Amniotic epithelial cell (primary cell): Measurements from ENCODE around the gene EEF1A2.

Experiments
- DNase-seq: peaks from one replicate; pipeline ENCODE4 v3.0.0-alpha.2; 2010; ENCODE audit warnings: low read depth

EEF1A2 gene

DNA sequence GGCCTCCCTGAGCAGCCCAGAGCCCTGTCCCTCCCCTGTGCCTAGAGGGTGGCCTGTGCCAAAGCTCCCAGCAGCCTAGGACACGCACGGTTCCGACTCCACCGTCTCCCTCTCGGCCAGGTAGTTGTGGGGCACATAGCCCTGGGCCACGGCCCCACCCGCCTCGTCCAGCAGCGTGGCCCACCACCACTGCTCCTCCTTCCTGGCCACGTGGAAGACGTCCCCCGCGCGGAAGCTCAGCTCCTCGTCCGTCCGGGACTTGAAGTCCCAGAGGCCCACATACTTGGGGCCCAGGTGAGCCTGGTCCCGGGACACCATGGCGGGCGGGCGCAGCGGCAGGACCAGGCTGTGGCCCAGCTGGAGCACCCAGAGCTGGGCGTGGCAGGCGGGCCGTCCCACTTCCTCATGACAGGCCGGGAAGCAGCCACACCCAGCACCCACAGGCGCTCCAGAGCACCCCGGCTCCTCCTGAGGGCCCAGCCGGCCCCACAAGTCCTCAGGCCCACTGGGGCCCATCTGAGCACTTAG is 38.2 kb upstream of the EEF1A2 start, which contains the start of gene PTK6:
Gene PTK6, minus strand, starts transcription at position 380 of the 528 bp plus-strand sequence. Its CDS starts 62 bp downstream, at position 318.
- no peak for DNase-seq

DNA sequence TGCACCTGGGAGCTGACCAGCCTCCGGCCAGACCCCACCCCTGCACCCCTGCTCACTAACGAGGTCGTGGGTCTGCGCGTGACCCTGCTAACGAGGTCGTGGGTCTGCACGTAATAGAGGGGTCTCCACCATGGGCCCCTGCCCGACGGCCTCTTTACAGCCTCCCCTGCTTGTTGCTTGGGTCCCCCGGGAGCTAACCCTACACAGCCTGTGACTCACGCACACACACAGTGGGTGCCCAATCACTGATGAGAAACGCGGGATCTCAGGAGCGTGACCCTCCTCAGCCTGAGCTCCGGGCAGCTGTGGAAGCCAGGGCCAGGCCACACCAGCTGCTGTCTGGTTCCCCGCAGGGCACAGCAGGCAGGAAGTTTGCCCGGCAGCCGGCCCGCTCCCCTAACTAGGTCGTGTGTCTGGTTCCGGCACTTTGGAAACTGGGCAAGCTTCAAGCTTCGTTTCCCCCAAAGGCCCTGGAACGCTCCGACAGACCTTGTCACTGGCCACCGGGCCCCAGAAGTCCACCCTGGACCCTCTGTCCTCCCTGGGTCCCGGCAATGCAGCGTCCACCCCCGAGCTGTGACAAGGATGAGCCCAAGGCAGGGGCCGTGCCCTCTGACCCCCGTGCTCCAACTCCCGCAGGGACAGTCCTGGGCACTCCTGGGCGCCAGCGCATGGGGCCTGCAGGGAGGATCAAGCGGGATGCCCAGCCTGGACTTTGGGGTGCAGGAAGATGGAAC is 37.5 kb upstream of the EEF1A2 start:
- peak; percentile 33 for DNase-seq

DNA sequence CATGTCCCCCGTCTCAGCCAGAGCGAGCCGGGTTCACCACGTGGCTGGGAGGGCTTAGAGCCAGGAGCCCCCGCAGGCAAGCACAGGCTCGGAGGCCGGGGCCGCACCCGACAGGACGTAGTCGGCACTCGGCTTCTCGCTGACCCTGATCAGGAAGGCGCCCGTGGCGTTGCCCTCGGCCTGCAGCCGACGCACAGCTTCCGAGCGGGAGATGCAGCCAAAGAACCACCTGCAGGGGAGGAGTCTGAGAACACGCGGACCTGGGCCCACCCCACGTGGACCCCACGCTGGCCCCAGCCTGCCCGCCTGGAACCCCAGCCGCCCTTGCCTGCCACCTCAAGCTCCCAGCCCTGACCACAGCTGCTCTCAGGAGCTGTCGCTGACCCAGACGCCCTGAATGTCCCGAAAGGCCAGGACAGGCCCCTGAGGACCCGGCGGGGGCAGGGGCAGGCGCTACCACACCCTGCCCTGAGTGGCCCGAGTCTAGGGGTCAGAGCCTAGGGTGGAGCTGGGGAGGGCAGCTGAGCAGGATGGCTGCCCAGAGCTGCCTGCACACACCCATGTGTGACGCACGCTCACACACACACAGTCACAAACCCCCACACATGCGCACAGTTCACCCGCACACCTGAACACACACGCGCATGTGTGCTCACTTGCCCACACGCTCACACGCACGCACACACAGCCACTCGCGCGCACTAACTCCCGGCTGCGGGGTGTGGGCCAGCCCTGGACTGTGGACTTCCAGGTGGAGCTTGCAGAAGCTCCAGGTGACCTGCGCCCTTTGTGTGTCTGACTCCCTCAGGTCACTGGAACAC is 36.2 kb upstream of the EEF1A2 start:
- DNase-seq: no peak

DNA sequence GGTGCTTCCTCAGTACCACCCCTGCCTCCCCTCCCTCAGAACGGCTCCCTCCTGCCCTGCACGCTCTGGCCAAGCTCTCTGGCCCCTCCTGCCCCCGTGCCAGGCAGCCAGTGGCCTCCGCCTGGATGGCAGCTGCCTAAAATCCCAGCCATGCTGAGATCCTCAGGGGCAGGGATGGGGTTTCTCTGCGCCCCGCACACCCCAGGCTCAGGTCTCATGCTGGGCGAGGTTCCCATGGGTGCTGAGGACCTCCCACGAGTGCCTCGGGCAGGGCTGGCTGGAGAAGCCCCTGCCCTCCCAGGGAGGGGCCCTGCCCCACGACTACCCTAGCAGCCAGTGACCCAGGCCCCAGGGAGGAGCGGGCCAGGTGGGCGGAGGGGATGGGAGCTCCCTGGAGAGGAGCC is 35.5 kb upstream of the EEF1A2 start:
- DNase-seq: no peak

DNA sequence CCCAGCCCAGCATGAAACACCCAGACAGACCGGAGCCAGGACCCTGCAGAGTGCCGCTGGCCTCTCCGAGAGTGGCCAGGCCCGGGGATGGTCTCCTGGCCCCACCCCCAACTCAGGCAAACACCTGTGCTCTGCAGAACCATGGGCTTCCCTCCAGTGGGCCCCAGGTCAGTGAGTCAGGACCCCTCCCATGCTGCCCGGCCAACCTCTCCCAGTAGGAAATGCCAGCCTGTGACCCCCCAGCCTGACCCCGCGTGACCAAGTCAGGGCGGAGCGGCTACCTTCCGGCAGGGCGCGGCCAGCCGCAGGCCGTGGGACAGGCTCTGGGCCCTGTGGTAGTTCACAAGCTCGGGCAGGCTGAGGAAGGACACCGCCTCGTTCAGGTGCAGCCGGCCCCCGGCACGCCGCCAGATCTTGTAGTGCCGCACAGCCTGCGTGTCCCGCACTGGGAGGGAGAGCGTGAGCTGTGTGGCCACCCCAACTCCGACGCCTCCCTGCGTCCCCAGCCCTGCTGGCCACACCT is 35.0 kb upstream of the EEF1A2 start:
- no peak for DNase-seq

DNA sequence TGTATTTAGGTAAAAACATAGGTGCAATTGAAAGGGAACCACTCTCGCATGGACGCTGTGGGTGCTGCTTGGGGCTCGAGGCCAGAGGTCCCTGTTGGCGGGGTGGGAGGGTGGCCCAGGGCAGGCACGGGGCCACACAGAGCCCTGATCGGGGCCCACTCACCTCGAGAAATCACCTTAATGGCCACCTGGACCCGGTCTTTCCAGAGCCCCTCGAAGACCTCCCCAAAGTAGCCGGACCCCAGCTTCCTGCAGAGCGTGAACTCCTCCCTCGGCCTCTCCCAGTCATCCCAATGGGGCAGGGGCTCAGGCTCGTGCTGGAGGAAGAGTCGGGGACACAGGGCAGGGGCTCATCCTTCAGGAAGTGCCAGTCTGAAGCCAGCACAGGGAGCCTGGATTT is 34.5 kb upstream of the EEF1A2 start:
- no peak for DNase-seq

DNA sequence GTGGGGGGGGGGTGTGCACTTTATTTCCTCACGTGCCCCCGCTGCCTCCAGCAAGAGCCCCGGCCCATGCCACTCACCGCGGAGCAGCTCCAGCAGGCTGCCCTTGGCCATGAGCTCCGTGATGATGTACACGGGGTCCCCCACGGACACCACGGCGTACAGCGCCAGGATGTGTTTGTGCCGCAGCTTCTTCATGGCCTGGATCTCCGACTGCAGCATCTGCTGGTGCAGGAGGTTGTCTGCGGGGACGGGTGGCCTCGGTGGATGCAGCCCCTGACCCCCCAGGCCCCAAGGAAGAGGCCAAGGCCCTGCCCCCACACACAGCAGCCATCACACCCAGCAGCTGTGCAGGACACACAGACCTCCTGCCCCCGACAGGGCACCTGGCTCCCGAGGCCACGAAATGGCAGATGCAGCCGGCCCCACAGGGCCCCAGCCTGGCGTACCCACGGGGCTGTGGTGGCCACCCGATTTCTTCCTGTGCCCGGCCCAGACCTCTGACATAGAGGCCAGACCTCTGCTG is 33.6 kb upstream of the EEF1A2 start:
- no peak for DNase-seq

DNA sequence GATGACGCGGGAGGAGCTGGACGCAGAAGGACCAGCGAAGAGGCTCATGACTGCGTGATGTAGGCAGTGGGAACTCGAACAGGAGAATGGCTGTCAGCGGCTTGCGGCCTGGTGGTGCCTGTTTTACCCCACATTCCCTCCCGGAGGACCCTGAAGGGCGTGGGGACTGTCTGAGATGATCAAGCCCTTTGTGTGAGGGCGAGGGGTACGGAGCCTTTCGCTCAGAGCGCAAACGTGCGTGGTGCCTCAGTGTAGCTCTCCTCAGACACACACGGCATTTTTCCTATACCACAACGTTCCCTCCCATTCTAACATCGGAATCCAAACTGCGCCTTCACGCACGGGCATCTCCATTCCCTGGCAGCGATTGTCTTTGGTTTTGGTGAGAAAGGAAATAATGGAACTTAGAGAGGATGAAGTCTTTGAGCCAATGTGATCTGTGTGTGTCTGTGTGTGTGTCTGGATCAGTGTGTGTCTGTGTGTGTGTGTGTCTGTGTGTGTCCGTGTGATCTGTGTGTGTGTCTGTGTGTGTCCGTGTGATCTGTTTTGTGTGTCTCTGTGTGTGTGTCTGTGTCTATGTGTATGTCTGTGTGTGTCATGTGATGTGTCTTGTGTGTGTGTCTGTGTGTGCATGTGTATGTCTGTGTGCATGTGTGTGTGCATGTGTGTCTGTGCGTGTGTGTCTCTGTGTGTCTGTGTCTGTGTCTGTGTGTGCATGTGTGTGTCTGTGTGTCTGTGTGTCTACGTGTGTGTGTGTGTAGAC is 33.0 kb upstream of the EEF1A2 start:
- no peak for DNase-seq

DNA sequence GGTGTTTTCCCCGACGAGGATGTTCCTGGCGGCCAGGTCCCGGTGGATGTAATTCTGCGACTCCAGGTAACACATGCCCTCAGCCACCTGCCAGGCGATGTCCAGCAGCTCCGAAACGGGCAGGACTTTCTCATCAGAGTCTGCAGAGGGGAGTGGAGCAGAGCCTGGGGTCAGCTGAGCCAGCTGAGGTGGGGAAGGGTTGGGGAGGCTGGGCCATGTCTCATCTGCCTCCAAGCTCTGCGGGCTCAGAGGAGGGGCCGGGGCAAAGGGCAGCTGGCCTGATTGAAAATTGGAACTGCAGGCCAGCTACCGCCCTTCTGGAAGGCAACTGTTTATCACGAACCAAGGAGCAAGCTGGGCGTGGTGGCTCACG is 31.9 kb upstream of the EEF1A2 start:
- no peak for DNase-seq

DNA sequence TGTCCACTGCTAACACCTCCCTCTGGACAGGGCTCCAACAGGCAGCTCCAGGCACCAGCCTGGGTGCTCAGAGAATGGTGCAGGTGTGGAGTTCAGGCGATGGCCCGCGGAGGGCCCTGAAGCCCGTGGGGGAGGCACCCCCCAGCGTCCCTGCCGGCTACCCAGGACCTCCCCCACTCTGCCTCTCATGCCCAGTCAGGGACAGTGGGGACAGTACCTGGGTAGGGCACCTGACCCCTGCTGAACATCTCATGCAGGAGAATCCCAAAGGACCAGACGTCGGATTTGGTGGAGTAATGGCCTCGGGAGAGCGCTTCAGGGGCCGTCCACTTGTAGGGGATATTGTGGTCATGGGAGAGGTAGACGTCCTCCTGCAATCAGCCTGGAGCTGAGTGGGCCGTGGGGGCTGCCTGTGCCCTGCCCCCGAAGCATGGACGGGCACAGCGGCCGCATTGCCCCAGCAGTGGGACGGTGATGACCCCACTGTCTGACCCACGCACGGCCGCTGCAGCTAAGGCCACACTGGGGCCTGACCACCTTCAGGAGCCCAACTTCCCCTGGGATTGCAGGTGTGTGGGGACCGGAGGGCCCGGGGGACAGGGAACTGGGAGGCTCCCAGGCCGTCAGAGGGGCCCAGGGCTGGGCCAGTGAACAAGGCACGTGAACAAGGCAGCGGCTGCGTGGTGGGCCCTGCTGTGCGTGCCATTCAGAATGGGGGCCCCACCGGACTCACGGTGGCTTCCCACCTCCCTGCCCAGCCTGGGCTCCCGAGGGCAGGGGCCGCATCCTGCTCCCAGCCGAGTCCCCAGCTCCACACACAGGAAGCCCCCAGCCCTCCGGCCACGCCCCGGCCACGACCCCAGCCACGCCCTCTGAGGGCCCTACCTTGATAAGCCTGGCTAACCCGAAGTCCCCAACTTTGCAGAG is 31.2 kb upstream of the EEF1A2 start:
- DNase-seq: no peak

DNA sequence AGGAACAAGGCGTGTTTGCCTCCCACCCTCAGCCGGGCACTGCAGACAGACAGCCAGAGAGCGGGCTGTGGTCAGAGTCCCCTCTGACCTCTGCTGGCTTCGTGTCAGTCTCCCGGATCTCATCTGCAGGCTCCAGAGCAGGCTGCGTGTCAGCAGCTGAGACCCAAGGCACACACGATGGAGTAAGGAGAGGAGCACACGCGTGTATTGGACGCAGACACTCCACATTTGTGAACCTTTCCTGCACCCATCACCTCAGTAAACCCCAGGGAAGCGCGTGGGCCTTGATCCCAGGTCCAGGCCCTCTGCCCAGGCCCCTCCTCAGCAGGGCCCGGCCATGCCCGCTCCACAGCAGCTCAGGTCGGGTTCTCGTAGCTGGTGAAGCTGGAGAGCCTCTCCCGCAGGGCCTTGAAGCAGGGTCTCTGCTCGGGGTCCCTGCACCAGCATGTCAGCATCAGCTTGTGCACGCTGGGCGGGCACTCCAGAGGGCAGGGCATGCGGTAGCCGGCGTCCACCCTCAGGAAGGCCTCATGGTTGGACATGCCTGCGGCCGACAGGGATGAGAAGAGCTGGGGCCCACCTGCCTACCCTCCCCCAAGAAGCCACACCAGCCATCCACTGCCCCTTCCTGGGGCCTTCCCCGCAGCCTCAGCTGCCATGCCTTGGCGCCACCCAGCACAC is 30.4 kb upstream of the EEF1A2 start:
- no peak for DNase-seq

DNA sequence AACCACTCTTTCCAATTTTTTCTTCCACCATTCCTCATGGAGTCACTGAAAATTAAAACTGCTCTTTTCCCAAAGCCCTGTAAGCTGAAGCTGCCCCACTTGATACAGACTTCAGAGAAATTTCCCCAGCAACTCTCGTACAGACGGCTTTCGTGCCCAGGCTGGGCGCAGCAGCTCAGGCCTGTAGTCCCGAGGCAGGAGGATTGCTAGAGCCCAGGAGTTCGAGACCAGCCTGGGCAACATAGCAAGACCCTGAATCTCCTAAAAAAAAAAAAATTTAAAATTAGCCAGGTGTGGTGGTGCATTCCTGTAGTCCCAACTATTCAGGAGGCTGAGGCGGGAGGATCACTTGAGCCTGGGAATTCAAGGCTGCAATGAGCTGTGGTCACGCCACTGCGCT is 28.3 kb upstream of the EEF1A2 start:
- DNase-seq: no peak

DNA sequence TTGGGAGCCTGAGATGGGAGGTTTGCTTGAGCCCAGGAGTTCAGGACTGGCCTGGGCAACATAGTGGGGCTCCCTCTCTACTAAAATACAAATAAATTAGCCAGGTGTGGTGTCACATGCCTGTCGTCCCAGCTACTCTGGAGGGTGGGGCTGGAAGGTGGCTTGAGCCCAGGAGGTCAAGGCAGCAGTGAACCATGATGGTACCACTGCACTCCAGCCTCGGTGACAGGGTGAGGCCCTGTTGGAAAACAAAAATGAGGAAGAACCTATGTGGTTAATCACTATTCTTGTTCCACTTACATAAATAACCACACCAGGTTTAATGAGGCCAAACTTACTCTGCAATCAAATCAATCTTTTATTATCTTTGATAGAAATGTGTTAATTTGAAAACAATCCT is 27.1 kb upstream of the EEF1A2 start:
- DNase-seq: no peak

DNA sequence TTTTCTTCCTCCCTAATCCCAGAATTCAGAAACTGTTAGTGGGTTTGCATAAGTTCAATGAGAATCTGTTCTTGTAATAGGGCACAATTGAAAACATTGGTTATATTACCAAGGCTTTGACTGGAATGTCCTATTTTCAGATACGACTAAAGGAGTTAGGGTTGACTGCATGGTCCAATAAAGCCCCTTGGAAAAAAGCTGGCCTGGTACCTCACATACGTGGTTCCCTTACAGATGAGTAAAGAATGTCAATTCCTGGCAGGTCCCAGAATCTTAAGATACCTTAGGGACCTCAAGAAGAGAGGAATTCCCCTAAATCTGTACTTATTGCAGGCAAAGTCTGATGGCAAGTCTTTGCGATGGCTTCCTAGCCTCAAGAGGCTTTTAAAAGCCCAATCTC is 26.3 kb upstream of the EEF1A2 start:
- DNase-seq: no peak

DNA sequence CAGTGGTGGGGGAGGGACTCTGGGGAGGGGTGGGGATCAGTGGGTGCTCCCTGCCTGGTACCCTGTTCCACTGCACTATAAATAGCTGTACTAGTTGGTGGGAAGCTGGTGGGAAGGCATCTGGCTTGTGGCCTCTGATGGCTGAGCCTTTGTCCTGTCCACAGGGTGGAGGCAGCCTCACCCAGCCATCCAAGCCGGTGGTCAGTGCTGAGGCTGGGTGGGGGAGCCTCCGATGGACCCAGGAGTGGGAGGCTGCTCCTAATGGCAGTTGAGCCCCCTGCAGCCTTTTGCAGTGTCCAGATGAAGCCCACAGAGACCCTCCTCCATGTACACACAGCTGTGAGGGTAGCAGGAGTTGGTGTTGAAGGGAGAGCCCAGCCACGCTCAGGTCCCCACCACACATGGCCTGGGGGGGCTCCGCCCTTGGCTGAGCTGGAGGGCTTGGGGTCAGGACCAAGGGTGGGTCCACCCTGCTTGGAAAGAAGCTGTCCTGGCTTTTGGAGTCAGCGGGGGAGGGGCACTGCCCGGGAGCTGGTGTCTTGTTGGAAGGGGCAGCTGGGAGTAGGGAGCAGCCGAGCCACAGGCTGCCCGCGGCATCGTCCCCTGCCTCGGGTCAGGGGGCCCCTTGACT is 24.2 kb upstream of the EEF1A2 start:
- DNase-seq: no peak

DNA sequence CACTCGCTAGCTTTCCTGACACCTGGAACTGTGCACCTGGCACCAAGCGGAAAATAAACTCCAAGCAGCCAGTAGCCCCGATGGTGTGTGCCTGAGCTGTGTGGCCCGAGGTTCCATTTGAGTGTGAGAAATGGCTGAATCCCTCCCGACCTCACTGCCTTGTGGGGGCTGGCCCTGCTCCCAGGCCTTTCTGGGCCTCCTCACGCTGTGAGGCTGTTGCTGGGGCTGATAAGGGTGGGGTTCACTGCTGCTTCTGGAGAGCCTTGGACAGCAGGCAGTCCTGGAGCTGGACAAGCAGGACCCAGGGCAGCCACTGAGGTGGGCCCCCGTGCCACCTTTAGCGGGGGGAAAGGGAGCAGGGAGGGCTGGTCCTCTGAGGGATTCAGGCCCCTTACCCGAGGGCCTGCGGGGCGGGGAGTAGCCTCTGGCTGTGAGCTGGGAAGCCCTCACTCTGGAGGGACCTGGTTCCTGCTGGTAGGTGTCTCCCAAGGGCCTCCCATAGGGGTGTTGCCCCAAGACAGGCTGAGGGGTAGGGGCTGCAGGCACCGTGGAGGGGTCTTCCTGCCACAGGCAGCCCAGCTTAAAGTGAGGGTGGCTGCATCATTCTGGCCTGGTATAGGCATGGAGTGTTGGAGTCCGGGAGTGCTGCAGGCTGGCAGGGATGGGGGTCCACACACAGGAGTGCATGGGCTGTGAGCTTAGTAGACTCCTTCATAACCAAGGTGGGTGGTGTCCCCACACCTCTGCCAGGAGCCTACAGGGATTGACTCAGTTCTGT is 23.4 kb upstream of the EEF1A2 start:
- DNase-seq: no peak

DNA sequence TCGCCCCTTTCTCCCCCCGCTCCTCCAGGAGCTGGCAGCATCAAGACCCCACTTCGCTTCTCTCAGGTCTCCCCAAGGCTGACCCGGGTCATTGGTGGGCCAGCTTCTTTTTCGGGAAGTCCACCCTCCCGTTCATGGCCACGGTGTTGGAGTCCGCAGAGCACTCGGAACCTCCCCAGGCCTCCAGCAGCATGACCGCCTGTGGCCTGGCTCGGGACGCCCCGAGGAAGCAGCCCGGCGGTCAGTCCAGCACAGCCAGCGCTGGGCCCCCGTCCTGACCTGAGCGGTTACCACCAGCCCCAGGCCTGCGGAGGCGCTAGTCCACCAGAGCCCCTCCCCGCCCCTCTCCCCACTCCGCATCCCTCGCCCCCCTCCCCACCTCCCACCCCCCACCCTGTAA is 22.7 kb upstream of the EEF1A2 start:
- DNase-seq: no peak

DNA sequence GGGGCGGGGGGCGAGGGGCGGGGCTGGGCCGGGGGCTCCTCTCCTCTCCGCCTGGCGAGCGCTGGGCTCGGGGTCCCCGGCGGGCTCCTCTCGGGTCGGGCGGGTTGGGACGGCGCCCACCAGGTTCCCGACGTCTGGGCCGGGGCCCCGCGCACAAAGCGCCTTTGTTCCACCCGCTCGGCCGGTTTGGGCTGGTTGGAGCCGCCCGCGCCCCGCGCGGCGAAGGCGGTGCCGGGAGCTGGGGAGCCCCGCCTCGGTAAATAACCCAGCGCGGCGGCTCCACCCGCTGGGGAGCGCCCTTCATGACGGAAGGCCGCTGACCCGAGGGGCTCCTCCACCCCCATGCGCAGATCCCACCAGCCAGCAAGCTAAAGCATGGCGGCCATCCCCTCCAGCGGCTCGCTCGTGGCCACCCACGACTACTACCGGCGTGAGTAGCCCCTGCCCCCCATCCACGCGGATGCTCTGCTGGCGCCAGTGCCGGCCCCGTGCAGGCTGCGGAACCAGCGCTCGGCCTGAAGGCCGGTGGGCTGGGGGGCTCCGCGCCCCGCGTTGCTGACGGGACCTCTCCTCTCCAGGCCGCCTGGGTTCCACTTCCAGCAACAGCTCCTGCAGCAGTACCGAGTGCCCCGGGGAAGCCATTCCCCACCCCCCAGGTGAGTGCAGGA is 22.2 kb upstream of the EEF1A2 start:
- peak; percentile 38 for DNase-seq
